ENCODE measurements around the gene ORMDL3.

ORMDL3 gene

DNA sequence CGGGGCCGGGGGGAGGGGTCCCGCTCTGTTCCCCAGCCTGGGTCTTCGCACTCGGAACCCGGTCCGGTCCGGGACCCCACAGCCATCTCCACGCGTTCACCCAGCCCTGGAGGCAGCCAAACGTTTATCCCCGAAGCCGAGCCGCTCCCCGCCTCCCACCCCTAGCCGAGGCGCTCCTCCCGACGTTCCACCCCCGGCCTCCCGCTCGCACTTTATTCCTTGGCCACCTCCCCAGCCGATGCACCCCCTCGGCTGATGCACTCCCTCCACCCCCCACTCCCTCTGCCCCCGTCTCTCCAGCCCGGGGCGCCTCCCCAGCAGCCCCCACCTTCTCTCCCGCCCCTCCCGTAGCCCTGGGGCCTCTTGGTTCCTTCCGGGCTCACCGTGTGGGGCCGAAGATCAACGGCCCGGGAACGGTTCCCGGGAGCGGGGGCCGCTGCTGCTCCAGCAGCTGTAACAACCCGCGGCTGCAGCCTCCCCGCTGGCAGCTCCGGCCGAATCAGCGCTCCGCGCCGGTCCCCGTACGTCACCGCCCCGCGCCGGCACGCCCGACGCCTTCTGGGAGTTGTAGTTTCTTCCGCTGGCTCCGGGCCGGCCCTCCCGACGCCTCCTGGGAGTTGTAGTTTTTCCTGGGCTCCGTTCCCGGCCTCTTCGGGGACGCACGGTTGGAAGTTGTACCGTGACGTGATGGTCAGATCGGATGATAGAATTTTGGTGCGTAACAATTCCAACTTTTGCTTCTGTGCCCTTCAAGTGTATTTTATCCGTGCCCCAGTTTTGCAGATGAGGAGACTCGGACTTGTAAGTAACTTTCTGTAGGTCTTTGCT lies at the start of gene ORMDL3, which contains the start of gene LRRC3C:
Gene ORMDL3, minus strand, starts transcription at position 501 of the 828 bp plus-strand sequence. CDS start 3,398 bp downstream, outside the sequence.
Gene LRRC3C, plus strand, starts transcription at position 632 of the 828 bp plus-strand sequence. CDS start 13,792 bp downstream, outside the sequence.
- DNase-seq = peak; percentile 94

GRCh38 chr17:39975801-39976200 lies 48.4 kb upstream of the ORMDL3 start:
- DNase-seq = no peak

- DNase-seq = no peak
These were observed 47.0 kb upstream of the ORMDL3 start for GRCh38 chr17:39974433-39974832.

- DNase-seq = no peak
These were observed 46.1 kb upstream of the ORMDL3 start for GRCh38 chr17:39973496-39973895.

- DNase-seq = no peak
These were observed 44.9 kb upstream of the ORMDL3 start for GRCh38 chr17:39972271-39972670.

GRCh38 chr17:39971076-39971603 lies 43.7 kb upstream of the ORMDL3 start:
- DNase-seq = no peak

DNA sequence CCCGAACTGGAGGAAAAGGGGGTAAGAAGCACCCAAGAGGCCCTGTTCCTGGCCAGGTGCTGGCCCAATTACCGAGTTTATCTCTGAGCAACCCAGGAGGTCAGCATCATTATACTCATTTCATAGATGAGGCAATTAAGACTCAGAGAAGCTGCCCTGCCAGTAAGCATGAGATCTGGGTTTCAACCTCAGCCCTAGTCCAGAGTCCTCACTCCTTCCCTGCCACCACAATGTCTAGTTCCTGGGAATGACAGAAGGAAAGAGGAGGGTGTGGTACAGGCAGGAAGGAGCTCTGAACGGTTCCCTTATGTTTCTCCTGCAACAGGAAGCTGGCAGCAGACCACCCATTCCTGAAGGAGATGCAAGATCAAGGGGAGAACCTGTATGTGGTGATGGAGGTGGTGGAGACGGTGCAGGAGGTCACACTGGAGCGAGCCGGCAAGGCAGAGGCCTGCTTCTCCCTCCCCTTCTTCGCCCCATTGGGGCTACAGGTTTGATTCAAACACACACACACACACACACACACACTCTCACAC lies 42.8 kb upstream of the ORMDL3 start:
- DNase-seq = no peak

GRCh38 chr17:39969375-39969774 lies 42.0 kb upstream of the ORMDL3 start:
- no peak for DNase-seq

DNA sequence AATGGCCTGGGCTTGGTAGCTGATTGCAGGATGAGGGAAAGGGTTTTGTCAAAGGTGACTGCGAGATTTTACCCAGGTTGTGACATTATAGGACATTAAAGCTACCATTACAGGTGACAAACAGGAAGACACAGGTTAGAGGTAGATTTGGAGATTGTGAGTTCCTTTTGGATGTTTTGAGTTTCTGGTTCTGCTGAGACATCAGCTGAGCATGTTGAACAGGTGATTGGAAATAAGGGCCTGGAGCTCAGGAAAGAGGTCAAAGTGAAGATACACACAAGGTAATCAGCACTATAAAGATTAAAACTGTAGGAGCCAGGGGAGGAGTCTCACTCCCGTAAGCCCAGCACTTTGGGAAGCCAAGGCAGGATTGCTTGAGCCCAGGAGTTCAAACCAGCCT lies 41.4 kb upstream of the ORMDL3 start:
- no peak for DNase-seq

DNA sequence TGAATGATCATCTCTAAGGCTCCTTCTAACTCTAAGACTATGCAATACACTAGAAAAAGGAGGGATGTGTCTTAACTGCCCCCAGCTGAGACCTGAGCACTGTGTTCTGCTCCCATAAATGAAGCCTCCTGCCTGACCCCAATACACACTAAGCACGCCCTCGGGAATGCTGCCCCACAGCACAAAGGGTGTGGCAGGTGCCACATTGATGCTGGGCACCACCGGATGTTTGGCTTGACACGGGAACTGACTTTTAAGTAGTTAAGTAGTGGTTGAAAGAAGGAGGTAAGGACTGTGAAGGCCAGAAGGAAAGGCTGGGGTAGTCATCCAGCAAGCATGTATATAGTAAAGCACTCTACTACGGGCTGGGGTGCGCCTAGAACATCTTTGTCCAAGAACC lies 39.4 kb upstream of the ORMDL3 start:
- DNase-seq = no peak

- DNase-seq = no peak
These were observed 37.8 kb upstream of the ORMDL3 start for GRCh38 chr17:39965017-39965699.

GRCh38 chr17:39963829-39964228 lies 36.4 kb upstream of the ORMDL3 start:
- no peak for DNase-seq

DNA sequence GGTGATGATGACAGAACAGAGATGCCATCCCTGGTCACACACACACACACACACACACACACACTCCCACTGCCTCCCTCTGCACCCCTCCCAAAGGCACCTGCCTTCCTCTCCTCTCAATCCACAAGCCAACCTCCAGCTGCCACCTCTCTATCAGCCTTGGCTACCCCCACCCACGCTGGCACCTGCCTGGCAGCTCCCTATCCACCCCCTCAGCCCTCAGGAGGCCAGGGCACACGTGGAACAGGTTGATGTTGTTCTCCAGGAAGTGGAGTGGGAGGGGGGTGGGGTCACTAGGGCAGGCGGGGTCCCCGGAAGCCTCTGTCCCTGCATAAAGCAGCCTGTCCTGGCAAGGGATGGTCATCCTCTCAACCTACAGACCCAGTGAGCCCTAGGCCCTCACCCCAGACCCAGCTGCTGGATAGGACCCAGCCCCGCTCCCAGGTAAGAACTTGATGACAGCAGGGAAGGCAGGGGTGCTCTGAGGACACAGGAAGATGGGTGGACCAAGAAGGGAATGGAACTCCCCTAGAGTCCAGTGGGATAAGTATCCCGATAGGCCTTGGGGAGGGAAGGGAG lies 35.3 kb upstream of the ORMDL3 start, which contains the start of gene GSDMA:
Gene GSDMA, plus strand, starts transcription at position 363 of the 579 bp plus-strand sequence. CDS start 2,684 bp downstream, outside the sequence.
- peak; percentile 42 for DNase-seq

DNA sequence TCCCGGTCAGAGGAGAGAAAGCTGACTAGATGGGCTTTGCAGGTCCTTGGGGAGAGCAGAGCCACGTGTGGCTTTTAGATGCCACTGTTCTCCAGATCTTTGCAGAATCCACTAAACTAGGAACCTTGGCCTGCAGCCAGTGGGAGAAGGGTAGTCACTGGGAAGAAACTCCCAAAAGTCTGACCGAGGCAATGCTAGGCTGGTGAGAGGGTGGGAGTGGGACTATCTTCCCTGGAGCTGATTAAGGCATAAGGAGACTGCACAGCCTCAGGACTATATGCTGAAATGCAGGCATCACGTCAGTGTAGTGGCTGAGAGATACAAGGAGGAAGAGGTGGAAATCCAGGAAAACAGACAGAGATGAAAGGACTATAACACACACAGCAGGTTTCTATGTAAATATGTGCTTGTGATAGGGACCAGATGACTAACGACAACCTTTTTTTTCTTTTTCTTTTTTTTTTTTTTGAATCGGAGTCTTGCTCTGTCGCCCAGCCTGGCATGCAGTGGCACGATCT lies 33.2 kb upstream of the ORMDL3 start:
- DNase-seq = no peak

GRCh38 chr17:39955726-39956225 lies 28.4 kb upstream of the ORMDL3 start:
- no peak for DNase-seq

DNA sequence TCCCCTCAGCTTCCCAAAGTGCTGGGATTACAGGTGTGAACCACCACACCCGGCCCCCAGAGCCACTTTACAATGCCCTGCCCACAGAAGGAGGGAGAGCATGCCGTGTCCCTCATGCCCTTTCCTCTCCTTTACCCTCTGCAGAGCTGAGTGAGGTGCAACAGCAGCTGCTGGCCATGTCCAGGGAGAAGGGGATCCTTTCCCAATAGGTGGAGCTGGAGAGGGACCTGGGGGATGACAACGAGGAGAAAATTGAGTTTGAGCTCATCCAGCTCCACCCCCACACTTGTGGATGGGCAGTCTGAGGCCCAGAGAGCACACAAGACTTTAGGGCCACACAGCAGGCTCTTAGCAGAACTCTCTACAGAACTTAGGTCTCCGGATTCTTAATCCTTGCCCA lies 27.5 kb upstream of the ORMDL3 start:
- DNase-seq = no peak

GRCh38 chr17:39953471-39953888 lies 26.1 kb upstream of the ORMDL3 start:
- no peak for DNase-seq

DNA sequence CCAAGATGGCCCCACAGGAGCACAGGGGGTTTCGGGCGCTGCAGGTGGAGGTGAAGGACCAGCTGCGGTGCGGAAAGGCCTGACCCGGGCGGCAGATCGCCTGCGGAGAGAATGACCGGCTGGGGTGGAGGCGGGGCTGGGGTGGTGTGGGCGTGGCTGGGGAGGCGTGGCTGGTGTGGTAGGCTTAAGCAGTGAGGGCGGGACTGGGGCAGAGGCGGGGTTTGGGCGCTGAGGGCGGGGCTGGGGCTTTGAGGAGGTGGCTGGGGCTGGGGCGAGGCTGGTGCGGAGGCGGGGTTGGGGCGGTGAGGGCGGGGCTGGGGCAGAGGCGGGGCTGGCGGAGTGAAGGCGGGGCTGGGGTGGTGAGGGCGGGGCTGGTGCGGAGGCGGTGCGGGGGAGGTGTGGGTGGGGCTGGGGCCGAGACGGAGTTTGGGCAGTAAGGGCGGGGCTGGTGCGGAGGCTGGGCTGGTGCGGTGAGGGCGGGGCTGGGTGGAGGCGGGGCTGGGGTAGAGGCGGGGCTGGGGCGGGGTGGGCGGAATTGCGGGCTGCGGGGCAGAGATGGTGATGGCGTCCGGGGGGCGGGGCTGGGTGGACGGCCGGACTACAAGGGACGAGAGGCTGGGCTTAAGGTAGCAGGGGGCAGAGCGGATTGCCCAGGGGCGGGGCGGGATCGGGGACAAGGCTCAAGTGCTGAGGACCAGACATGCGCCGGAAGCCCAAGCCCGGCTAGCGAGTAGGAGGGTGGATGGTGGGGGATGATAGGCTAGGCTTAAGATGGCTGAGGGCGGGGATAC lies 25.5 kb upstream of the ORMDL3 start:
- peak; percentile 94 for DNase-seq

DNA sequence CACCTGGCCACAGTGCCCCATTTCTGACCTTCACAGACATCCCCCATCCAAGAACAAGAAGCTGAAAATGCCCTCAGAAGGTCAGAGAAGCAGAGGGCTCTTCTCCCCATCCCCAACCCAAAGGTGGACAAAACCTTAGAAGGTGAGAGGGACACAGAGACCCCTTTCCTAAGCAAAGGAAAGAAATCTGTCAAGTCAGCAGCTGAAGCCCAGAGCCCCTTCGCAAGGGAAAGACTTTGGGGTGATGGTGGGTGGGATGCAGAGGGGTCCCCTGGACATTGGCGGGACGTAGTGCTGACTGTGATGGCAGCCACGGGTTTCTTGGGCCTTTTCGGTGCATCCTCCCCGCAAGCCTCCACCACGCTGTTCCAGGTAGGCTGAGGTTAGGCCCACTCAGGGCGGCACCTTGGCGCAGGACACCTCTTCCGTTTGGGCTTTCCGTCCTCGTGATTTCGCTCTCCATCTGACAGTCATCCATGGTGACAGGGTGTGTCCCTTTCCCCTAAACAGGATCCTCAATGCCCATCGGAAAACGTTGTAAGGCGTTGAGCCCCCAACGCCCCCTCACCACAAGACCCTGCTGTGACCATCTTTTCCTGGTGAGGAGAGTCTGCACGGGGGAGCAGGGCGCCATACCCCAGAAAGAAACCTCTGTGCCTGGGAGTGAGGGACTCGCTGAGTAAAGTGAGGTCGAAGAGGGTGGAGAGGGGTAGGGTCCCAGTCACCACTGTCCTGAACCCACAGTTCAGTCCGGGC lies 24.7 kb upstream of the ORMDL3 start:
- DNase-seq = no peak

GRCh38 chr17:39950871-39951348 lies 23.5 kb upstream of the ORMDL3 start:
- DNase-seq = no peak

- no peak for DNase-seq
These were observed 21.6 kb upstream of the ORMDL3 start for GRCh38 chr17:39949028-39949427.
